ENCODE measurements around the gene FBXL3. TPM values are rescaled to one million over a fixed set of nuclear protein-coding genes. Genes with fewer than 3 reads are reported as not detected.

FBXL3 gene
- total and polyA plus RNA-seq, 7 donors: 12.5 to 41.3 (median 24.9) TPM

- H3K9me3 ChIP-seq: no peaks in the 10 kb centered on the region
- H3K27ac ChIP-seq: no peak overlapping the region
- DNase-seq: no peak
- H3K27me3 ChIP-seq (ENCODE audit: insufficient read depth in 3 of 3, low read length in 2 of 3): no peaks in the 10 kb centered on the region
- intact Hi-C loops (cut with DNase I): no loop called here
- 88 to 93% (median 91%) methylated on average over 6 of the region's 6 CpGs for WGBS, 3 donors
- ATAC-seq: no peak
- H3K4me1 ChIP-seq: peaks cover 5% of the 10 kb centered on the region
- no peaks in the 10 kb centered on the region for H3K36me3 ChIP-seq (ENCODE audit: insufficient read depth in 1 of 2, low read depth in 1 of 2)
- no peak for TF ChIP-seq CTCF (IDR thresholded peaks at IDR 0.05)
- no peak overlapping the region for H3K4me3 ChIP-seq
These were observed 4.8 kb upstream of the FBXL3 start for GRCh38 chr13:77031656-77032243.

GRCh38 chr13:77029436-77029835 lies 2.5 kb upstream of the FBXL3 start:
- H3K36me3 ChIP-seq (ENCODE audit: insufficient read depth in 1 of 2, low read depth in 1 of 2): no peaks in the 10 kb centered on the region
- H3K4me3 ChIP-seq: no peak overlapping the region
- no peak overlapping the region for H3K27ac ChIP-seq
- 94 to 99% (median 98%) methylated on average over 1 of the region's 1 CpG for WGBS, 3 donors
- DNase-seq (no peak), ATAC-seq (no peak)
- intact Hi-C loops (cut with DNase I): loop anchor here in 1 of 2 donors (5.0 kb wide), 1 partner anchor 37 kb away; the partner anchor contains the start of gene CLN5
- H3K4me1 ChIP-seq: peaks cover 14% of the 10 kb centered on the region
- no peak for TF ChIP-seq CTCF (IDR thresholded peaks at IDR 0.05)
- H3K27me3 ChIP-seq (ENCODE audit: insufficient read depth in 3 of 3, low read length in 2 of 3): no peaks in the 10 kb centered on the region
- no peaks in the 10 kb centered on the region for H3K9me3 ChIP-seq

- H3K36me3 ChIP-seq (ENCODE audit: insufficient read depth in 1 of 2, low read depth in 1 of 2): no peaks in the 10 kb centered on the region
- intact Hi-C loops (cut with DNase I): loop anchor here in 1 of 2 donors (5.0 kb wide), 1 partner anchor 36 kb away; the partner anchor contains the start of gene CLN5
- no peak for TF ChIP-seq CTCF (IDR thresholded peaks at IDR 0.05)
- peak overlapping the region; percentile 99 for H3K27ac ChIP-seq
- H3K4me3 ChIP-seq: peak overlapping the region; percentile 94
- no peaks in the 10 kb centered on the region for H3K27me3 ChIP-seq (ENCODE audit: insufficient read depth in 3 of 3, low read length in 2 of 3)
- WGBS, 3 donors: 26 to 44% (median 35%) methylated on average over 5 of the region's 5 CpGs
- DNase-seq (no peak), ATAC-seq (peak; percentile 34 to 70 (median 51))
- H3K9me3 ChIP-seq: no peaks in the 10 kb centered on the region
- peaks cover 25% of the 10 kb centered on the region for H3K4me1 ChIP-seq
These were observed 1.2 kb upstream of the FBXL3 start for GRCh38 chr13:77028202-77028601.

- H3K36me3 ChIP-seq (ENCODE audit: insufficient read depth in 1 of 2, low read depth in 1 of 2): no peaks in the 10 kb centered on the region
- DNase-seq (peak; percentile 84 to 94), ATAC-seq (peak; percentile 75 to 79 (median 77))
- intact Hi-C loops (cut with DNase I): loop anchor here (2.0 to 5.0 kb wide), 2 partner anchors 30 to 34 kb away; partner anchors contain the start of gene CLN5 (in 1 of the 2)
- 0 to 1% (median 1%) methylated on average over 33 to 62 of the region's 62 CpGs for whole genome bisulfite sequencing, 3 donors
- peaks cover 42% of the 10 kb centered on the region for H3K4me1 ChIP-seq
- H3K9me3 ChIP-seq: no peaks in the 10 kb centered on the region
- H3K27me3 ChIP-seq (ENCODE audit: insufficient read depth in 3 of 3, low read length in 2 of 3): no peaks in the 10 kb centered on the region
- peak overlapping the region; percentile 94 for H3K4me3 ChIP-seq
- no peak for TF ChIP-seq CTCF (IDR thresholded peaks at IDR 0.05)
- peak overlapping the region; percentile 99 for H3K27ac ChIP-seq
These were observed 601 bp downstream of the FBXL3 start for GRCh38 chr13:77026255-77026860.
